Measurements from ENCODE around the gene PLEKHO2. TPM values are rescaled to one million over a fixed set of nuclear protein-coding genes. Genes with fewer than 3 reads are reported as not detected.

The PLEKHO2 gene
- total and polyA plus RNA-seq, 10 of the 15 experiments (the other 5 are each of a cell fraction or from before 2014, with no cell fraction given) = 1.4 to 25.6 (median 20.5) TPM

GRCh38 chr15:64915518-64916227 is 74.0 kb downstream of the PLEKHO2 start:
- in situ Hi-C loops (cut with MboI) = no loop called here
- CTCF ChIA-PET = interaction anchor here (1.2 kb wide), 1 partner anchor 105 kb away, joined by 3 read pairs; no protein-coding TSS in a partner anchor
- H3K27me3 ChIP-seq (replicated peaks in 1 of 2; ENCODE audit: control insufficient read depth in 2 of 2, insufficient read depth in 2 of 2, low read length in 1 of 2) = no peaks in the 10 kb centered on the region
- TF ChIP-seq GABPA (IDR thresholded peaks at IDR 0.05; ENCODE audit: low read depth) (no peak), MAX (IDR thresholded peaks at IDR 0.05; ENCODE audit: low read depth, low read length) (no peak), USF1 (IDR thresholded peaks at IDR 0.05; ENCODE audit: borderline replicate concordance, extremely low read length, insufficient read depth, low read depth, low read length) (no peak), RELA (IDR thresholded peaks at IDR 0.05; ENCODE audit: borderline replicate concordance, partially characterized antibody) (no peak), BRCA1 (IDR thresholded peaks at IDR 0.05; ENCODE audit: low read depth, low read length) (no peak), NKRF (conservative IDR thresholded peaks at IDR 0.05) (no peak), NFYA (IDR thresholded peaks at IDR 0.05; ENCODE audit: borderline replicate concordance, low read depth, low read length) (no peak), E2F8 (IDR thresholded peaks at IDR 0.05; ENCODE audit: low read depth, partially characterized antibody) (no peak)
- no peak for FAIRE-seq
- WGBS (ENCODE audit: insufficient coverage, insufficient replicate concordance, low lambda C conversion rate, missing lambda C conversion rate) = 55% methylated on average over 13 of the region's 13 CpGs
- H3K4me2 ChIP-seq (ENCODE audit: control insufficient read depth, insufficient read depth) = no peak overlapping the region
- RAD21 ChIA-PET (ENCODE audit: unreplicated experiment) = interaction anchor here (0.9 to 1.5 kb wide), 2 partner anchors 80 to 93 kb away, joined by 3 to 5 read pairs; no protein-coding TSS in a partner anchor
- BruUV-seq (replicated peaks) = no TSS peak
- SMC1A ChIA-PET (ENCODE audit: uncharacterized antibody, unreplicated experiment) = interaction anchor here (1.2 kb wide), 2 partner anchors 12 to 26 kb away, joined by 4 read pairs; no protein-coding TSS in a partner anchor
- H3K79me2 ChIP-seq (ENCODE audit: control insufficient read depth, insufficient read depth, low read length) = no peaks in the 10 kb centered on the region
- H3K27ac ChIP-seq (ENCODE audit: control insufficient read depth, insufficient read depth) = no peak overlapping the region
- H3K4me3 ChIP-seq = no peak overlapping the region
- intact Hi-C loops (cut with micrococcal nuclease; ENCODE audit: unreplicated experiment) = no loop called here
- no peak for ATAC-seq
- DNase-seq (ENCODE audit: low read depth, low spot score) = no peak
- no peaks in the 10 kb centered on the region for H4K20me1 ChIP-seq (ENCODE audit: control insufficient read depth, insufficient read depth)
- H2AFZ ChIP-seq (ENCODE audit: control insufficient read depth, low read depth, low read length) = no peak overlapping the region
- POLR2A ChIA-PET = interaction anchor here (0.6 kb wide), 2 partner anchors 45 to 353 kb away, joined by 3 read pairs; no protein-coding TSS in a partner anchor
- H3K4me1 ChIP-seq (ENCODE audit: control insufficient read depth, insufficient read depth, low read length) = peaks cover 8% of the 10 kb centered on the region
- no peak overlapping the region for H3K9ac ChIP-seq (ENCODE audit: control insufficient read depth, insufficient read depth, low read length)
- no peaks in the 10 kb centered on the region for H3K9me3 ChIP-seq (replicated peaks; ENCODE audit: control insufficient read depth, insufficient read depth, low read length)
- no peaks in the 10 kb centered on the region for H3K36me3 ChIP-seq (ENCODE audit: control insufficient read depth in 2 of 2, insufficient read depth in 2 of 2, low read length in 1 of 2)
